Endodermal cell (in vitro differentiated cells): Measurements from ENCODE around the gene TLR4. TPM values are rescaled to one million over a fixed set of nuclear protein-coding genes. Genes with fewer than 3 reads are reported as not detected.

Source experiments
- DNase-seq: peaks from one replicate; pipeline ENCODE4 v3.0.0-alpha.2; 2017
- H3K27ac ChIP-seq: 2 replicates; pipeline ENCODE4 v1.5.1; 2013; ENCODE audit warnings: mild to moderate bottlenecking, low read depth, low read length, moderate library complexity
- H3K27me3 ChIP-seq: 2 replicates; pipeline ENCODE4 v1.6.1; 2013; ENCODE audit warnings: mild to moderate bottlenecking, low read length, moderate library complexity; ENCODE audit not compliant: insufficient read depth, control insufficient read depth, poor library complexity, severe bottlenecking
- H3K36me3 ChIP-seq: 2 replicates; pipeline ENCODE4 v1.7.0; 2013; ENCODE audit warnings: mild to moderate bottlenecking, low read length, moderate library complexity; ENCODE audit not compliant: control insufficient read depth, insufficient read depth
- H3K4me1 ChIP-seq: one replicate; pipeline ENCODE4 v1.7.0; 2013; ENCODE audit warnings: low read length; ENCODE audit not compliant: control insufficient read depth, insufficient read depth
- H3K4me3 ChIP-seq: 2 replicates; pipeline ENCODE4 v1.5.1; 2013; ENCODE audit warnings: mild to moderate bottlenecking, low read length, moderate library complexity
- H3K9ac ChIP-seq: 2 replicates; pipeline ENCODE4 v1.6.1; 2013; ENCODE audit warnings: mild to moderate bottlenecking, low read length, moderate library complexity; ENCODE audit not compliant: poor library complexity, severe bottlenecking; ENCODE audit errors: extremely low read depth
- H3K9me3 ChIP-seq: 2 replicates; pipeline ENCODE4 v1.6.1; 2013; ENCODE audit warnings: mild to moderate bottlenecking, low read length, moderate library complexity; ENCODE audit not compliant: control insufficient read depth
- H3K27ac Mint-ChIP-seq: 2 replicates; pipeline ENCODE4 v1.8.0; 2020; ENCODE audit warnings: mixed read lengths
- H3K27me3 Mint-ChIP-seq: 2 replicates; pipeline ENCODE4 v1.8.0; 2021; ENCODE audit warnings: mild to moderate bottlenecking, mixed read lengths; ENCODE audit not compliant: insufficient read depth
- H3K36me3 Mint-ChIP-seq: 2 replicates; pipeline ENCODE4 v1.8.0; 2020; ENCODE audit warnings: low read depth, mixed read lengths
- H3K4me1 Mint-ChIP-seq: 2 replicates; pipeline ENCODE4 v1.8.0; 2020; ENCODE audit warnings: mixed read lengths
- H3K4me3 Mint-ChIP-seq: 2 replicates; pipeline ENCODE4 v1.8.0; 2020; ENCODE audit warnings: mild to moderate bottlenecking, moderate library complexity, mixed read lengths
- H3K9me3 Mint-ChIP-seq: 2 replicates; pipeline ENCODE4 v1.8.0; 2020; ENCODE audit warnings: mild to moderate bottlenecking, mixed read lengths
- CTCF ChIP-seq: fragments of 200-600 bp; sonication (generic); conservative IDR thresholded peaks from 2 replicates; pipeline ENCODE4 v1.5.0; 2021; ENCODE audit warnings: antibody characterized with exemption, mild to moderate bottlenecking
- WGBS, 2 experiments: methylation state at CpG; one replicate each; pipeline versions ENCODE4 v1.1.5 to v1.1.7; 2013; ENCODE audit warnings: missing lambda C conversion rate in 2 of 2, mixed read lengths in 1 of 2; ENCODE audit not compliant: insufficient coverage in 1 of 2, insufficient read length in 1 of 2; 5-methylcytosine and 5-hydroxymethylcytosine counted together
- total RNA-seq, 2 donors: library from RNA; stranded (reverse); fragmentation: NEBNext Ultra II Directional in 1 of 2; extraction: Animal tissue kit (Norgen Biotek cat#: 25700) in 1 of 2; gene quantifications; 2 replicates in 1 of 2; 3 replicates in 1 of 2; pipeline ENCODE4 v1.2.1, GENCODE V29; 2021

The TLR4 gene
- total RNA-seq, 2 donors from 2014 or later = 0.07 TPM; not detected in 1

- H3K4me1 ChIP-seq = no peaks in the 10 kb centered on the region
- no peak for TF ChIP-seq CTCF
- Mint-ChIP-seq H3K27me3 (peaks cover 3% of the 10 kb centered on the region), H3K9me3 (peaks cover 8% of the 10 kb centered on the region), H3K4me1 (peaks cover 4% of the 10 kb centered on the region), H3K4me3 (no peak overlapping the region), H3K27ac (no peak overlapping the region), H3K36me3 (no peaks in the 10 kb centered on the region)
- no peak overlapping the region for H3K9ac ChIP-seq
- H3K36me3 ChIP-seq = no peaks in the 10 kb centered on the region
- peaks cover 17% of the 10 kb centered on the region for H3K9me3 ChIP-seq
- H3K27ac ChIP-seq = no peak overlapping the region
- H3K4me3 ChIP-seq = no peak overlapping the region
- no peaks in the 10 kb centered on the region for H3K27me3 ChIP-seq
- WGBS, 2 experiments = 90% methylated on average over 1 of the region's 1 CpG; no CpG with 5 or more reads in 1 of the 2 experiments
- no peak for DNase-seq
Measured at GRCh38 chr9:117672369-117672768, 31.8 kb upstream of the TLR4 start.

- Histone ChIP-seq H3K4me3 (no peak overlapping the region), H3K27me3 (no peaks in the 10 kb centered on the region), H3K4me1 (peaks cover 6% of the 10 kb centered on the region), H3K9me3 (peaks cover 17% of the 10 kb centered on the region), H3K9ac (no peak overlapping the region), H3K27ac (no peak overlapping the region), H3K36me3 (no peaks in the 10 kb centered on the region)
- DNase-seq = no peak
- TF ChIP-seq CTCF = no peak
- peaks cover 3% of the 10 kb centered on the region for H3K27me3 Mint-ChIP-seq
- H3K36me3 Mint-ChIP-seq = no peaks in the 10 kb centered on the region
- H3K9me3 Mint-ChIP-seq = peaks cover 8% of the 10 kb centered on the region
- H3K27ac Mint-ChIP-seq = no peak overlapping the region
- H3K4me3 Mint-ChIP-seq = no peak overlapping the region
- peaks cover 8% of the 10 kb centered on the region for H3K4me1 Mint-ChIP-seq
Measured at GRCh38 chr9:117677572-117677971, 26.6 kb upstream of the TLR4 start.

- no peak for TF ChIP-seq CTCF
- no peaks in the 10 kb centered on the region for H3K36me3 Mint-ChIP-seq
- DNase-seq = no peak
- no peaks in the 10 kb centered on the region for H3K27me3 ChIP-seq
- no peak overlapping the region for H3K9ac ChIP-seq
- H3K4me1 ChIP-seq = peaks cover 6% of the 10 kb centered on the region
- no peak overlapping the region for H3K27ac Mint-ChIP-seq
- H3K36me3 ChIP-seq = no peaks in the 10 kb centered on the region
- H3K4me1 Mint-ChIP-seq = peaks cover 13% of the 10 kb centered on the region
- peaks cover 17% of the 10 kb centered on the region for H3K9me3 ChIP-seq
- no peak overlapping the region for H3K27ac ChIP-seq
- H3K9me3 Mint-ChIP-seq = peaks cover 8% of the 10 kb centered on the region
- H3K4me3 Mint-ChIP-seq = no peak overlapping the region
- WGBS, 2 experiments = 43 to 55% methylated on average over 1 of the region's 1 CpG
- peak overlapping the region; percentile 16 for H3K4me3 ChIP-seq
- no peaks in the 10 kb centered on the region for H3K27me3 Mint-ChIP-seq
Measured at GRCh38 chr9:117678871-117679270, 25.3 kb upstream of the TLR4 start.
